ENCODE measurements around the gene NYAP2. TPM values are rescaled to one million over a fixed set of nuclear protein-coding genes. Genes with fewer than 3 reads are reported as not detected.

Gene NYAP2
- total and polyA plus RNA-seq, 7 donors = 0.03 to 0.36 TPM; not detected in 5

GRCh38 chr2:225581135-225581534 lies 181.6 kb downstream of the NYAP2 start:
- intact Hi-C loops (cut with DNase I) = no loop called here
- TF ChIP-seq EP300 (IDR thresholded peaks at IDR 0.05) (no peak), POLR2AphosphoS5 (IDR thresholded peaks at IDR 0.05) (no peak), POLR2A (IDR thresholded peaks at IDR 0.05) (no peak), CTCF (IDR thresholded peaks at IDR 0.05) (no peak)
- no peaks in the 10 kb centered on the region for H3K36me3 ChIP-seq
- H3K27me3 ChIP-seq = no peaks in the 10 kb centered on the region
- no peak overlapping the region for H3K27ac ChIP-seq
- DNase-seq = no peak
- H3K9me3 ChIP-seq = no peaks in the 10 kb centered on the region
- H3K4me1 ChIP-seq = no peaks in the 10 kb centered on the region
- no peak overlapping the region for H3K4me3 ChIP-seq

GRCh38 chr2:225581906-225582305 lies 182.4 kb downstream of the NYAP2 start:
- WGBS, 2 donors = 96% methylated on average over 26 of the region's 26 CpGs
- no peaks in the 10 kb centered on the region for H3K27me3 ChIP-seq
- no peaks in the 10 kb centered on the region for H3K4me1 ChIP-seq
- H3K4me3 ChIP-seq = no peak overlapping the region
- no peak overlapping the region for H3K27ac ChIP-seq
- H3K36me3 ChIP-seq = no peaks in the 10 kb centered on the region
- DNase-seq = no peak
- no peaks in the 10 kb centered on the region for H3K9me3 ChIP-seq
- no peak for TF ChIP-seq POLR2AphosphoS5 (IDR thresholded peaks at IDR 0.05)
- no peak for TF ChIP-seq EP300 (IDR thresholded peaks at IDR 0.05)
- no peak for TF ChIP-seq POLR2A (IDR thresholded peaks at IDR 0.05)
- TF ChIP-seq CTCF (IDR thresholded peaks at IDR 0.05) = no peak
- intact Hi-C loops (cut with DNase I) = no loop called here

- no peak for TF ChIP-seq POLR2AphosphoS5 (IDR thresholded peaks at IDR 0.05)
- no peak for TF ChIP-seq POLR2A (IDR thresholded peaks at IDR 0.05)
- no peak for TF ChIP-seq EP300 (IDR thresholded peaks at IDR 0.05)
- TF ChIP-seq CTCF (IDR thresholded peaks at IDR 0.05) = no peak
- DNase-seq = no peak
- Histone ChIP-seq H3K27ac (no peak overlapping the region), H3K4me3 (no peak overlapping the region), H3K4me1 (no peaks in the 10 kb centered on the region), H3K27me3 (no peaks in the 10 kb centered on the region), H3K36me3 (no peaks in the 10 kb centered on the region), H3K9me3 (no peaks in the 10 kb centered on the region)
- intact Hi-C loops (cut with DNase I) = no loop called here
- WGBS, 2 donors = 96% methylated on average over 49 of the region's 49 CpGs
Observed at GRCh38 chr2:225582355-225583116, 183.0 kb downstream of the NYAP2 start.

- H3K9me3 ChIP-seq = no peaks in the 10 kb centered on the region
- no peaks in the 10 kb centered on the region for H3K36me3 ChIP-seq
- H3K27ac ChIP-seq = no peak overlapping the region
- H3K4me1 ChIP-seq = no peaks in the 10 kb centered on the region
- DNase-seq = no peak
- no peak for TF ChIP-seq EP300 (IDR thresholded peaks at IDR 0.05)
- no peak for TF ChIP-seq POLR2AphosphoS5 (IDR thresholded peaks at IDR 0.05)
- no peak for TF ChIP-seq CTCF (IDR thresholded peaks at IDR 0.05)
- TF ChIP-seq POLR2A (IDR thresholded peaks at IDR 0.05) = no peak
- intact Hi-C loops (cut with DNase I) = no loop called here
- no peak overlapping the region for H3K4me3 ChIP-seq
- no peaks in the 10 kb centered on the region for H3K27me3 ChIP-seq
Observed at GRCh38 chr2:225584796-225585195, 185.3 kb downstream of the NYAP2 start.

- 86 to 94% methylated on average over 3 of the region's 3 CpGs for WGBS, 2 donors
- no peaks in the 10 kb centered on the region for H3K27me3 ChIP-seq
- intact Hi-C loops (cut with DNase I) = no loop called here
- no peak overlapping the region for H3K4me3 ChIP-seq
- H3K9me3 ChIP-seq = no peaks in the 10 kb centered on the region
- TF ChIP-seq EP300 (IDR thresholded peaks at IDR 0.05) = no peak
- no peak for TF ChIP-seq POLR2AphosphoS5 (IDR thresholded peaks at IDR 0.05)
- TF ChIP-seq POLR2A (IDR thresholded peaks at IDR 0.05) = no peak
- TF ChIP-seq CTCF (IDR thresholded peaks at IDR 0.05) = no peak
- H3K27ac ChIP-seq = no peak overlapping the region
- H3K4me1 ChIP-seq = no peaks in the 10 kb centered on the region
- DNase-seq = no peak
- no peaks in the 10 kb centered on the region for H3K36me3 ChIP-seq
Observed at GRCh38 chr2:225590932-225591331, 191.4 kb downstream of the NYAP2 start.
